Measurements from ENCODE around the gene C16orf82. TPM values are rescaled to one million over a fixed set of nuclear protein-coding genes. Genes with fewer than 3 reads are reported as not detected.

Gene C16orf82
- total RNA-seq (2011; cell fraction: chromatin; rRNA removed; ENCODE audit: low replicate concordance) = not detected in 2 replicates
- total RNA-seq (2011; cell fraction: nucleolus; rRNA removed) = not detected in 2 replicates
- total RNA-seq (2011; cell fraction: nucleoplasm; rRNA removed) = not detected in 2 replicates
- total RNA-seq (2014; rRNA removed) = not detected in 2 replicates
- total RNA-seq (2014; rRNA removed; fragmentation: Illumina TruSeq; extraction: Trizol) = not detected in 2 replicates
- not detected in 2 replicates for total RNA-seq (2015; rRNA removed; fragmentation: Illumina TruSeq; extraction: Trizol)
- total RNA-seq (2021) = not detected in 2 replicates
- polyA plus RNA-seq (2011; rRNA removed) = not detected in 2 replicates
- polyA plus RNA-seq (2011; cell fraction: cytosol; rRNA removed) = not detected in 2 replicates
- not detected in 2 replicates for polyA plus RNA-seq (2011; cell fraction: nucleus; rRNA removed)
- not detected in 2 replicates for polyA plus RNA-seq (2012)
- polyA plus RNA-seq (2014; fragmentation: Illumina TruSeq; extraction: Trizol) = not detected in 2 replicates
- polyA plus RNA-seq (2014; fragmentation: Nextera tagmentation; extraction: Ambion mirVana) = not detected
- not detected in 2 replicates for polyA plus RNA-seq (2014; rRNA removed)
- not detected in 2 replicates for polyA minus RNA-seq (2011; rRNA and poly(A)+ RNA removed)
- not detected in 2 replicates for polyA minus RNA-seq (2011; cell fraction: cytosol; rRNA and poly(A)+ RNA removed)
- not detected in 2 replicates for polyA minus RNA-seq (2011; cell fraction: nucleus; rRNA and poly(A)+ RNA removed)
- Bru-seq, nascent RNA = not detected
- not detected for BruChase-seq, experiment 1, labeled RNA remaining after a 2-hour chase
- BruChase-seq, experiment 2, labeled RNA remaining after a 6-hour chase = not detected
- long read RNA-seq, experiment 1 = 0 reads
- long read RNA-seq, experiment 2 = 0 reads
- long read RNA-seq, experiment 3 = 0 reads

GRCh38 chr16:27066668-27067537 is at the start of gene C16orf82:
Gene C16orf82 (plus strand): TSS chr16:27066927.
- H3K27me3 ChIP-seq (ENCODE audit: control insufficient read depth in 2 of 2, insufficient read depth in 2 of 2, low read length in 2 of 2) = peaks cover 10 to 51% of the 10 kb centered on the region in 2 experiments; a peak in 4 of 5 replicates
- intact Hi-C loops (cut with micrococcal nuclease) = no loop called here
- H3K9me3 ChIP-seq (replicated peaks; ENCODE audit: control insufficient read depth, insufficient read depth, low read depth, low read length) = no peaks in the 10 kb centered on the region
- H3K9ac ChIP-seq (ENCODE audit: insufficient read depth in 1 of 2, low read depth in 2 of 2, low read length in 2 of 2) = no peak within 1 kb of the TSS
- no peak for FAIRE-seq
- H3K4me3 ChIP-seq = no peak within 1 kb of the TSS
- H3K79me2 ChIP-seq (ENCODE audit: control insufficient read depth, insufficient read depth, low read length) = no peaks in the 10 kb centered on the region
- BruUV-seq (replicated peaks) = no TSS peak
- no peaks in the 10 kb centered on the region for H4K20me1 ChIP-seq (replicated peaks; ENCODE audit: control insufficient read depth, insufficient read depth, low read length)
- H3K27ac ChIP-seq (ENCODE audit: extremely low read depth, low read depth, low read length) = no peak within 1 kb of the TSS
- ChIA-PET CTCF (ENCODE audit: low intra/inter-chr PET ratio) (no interaction called here), POLR2A (no interaction called here)
- no peak within 1 kb of the TSS for H2AFZ ChIP-seq (ENCODE audit: low read depth, low read length)
- 5% methylated on average over 22 of the region's 22 CpGs for WGBS (ENCODE audit: insufficient coverage, low coverage, missing lambda C conversion rate)
- ATAC-seq = no peak
- peaks cover 0 to 6% of the 10 kb centered on the region in 2 experiments; a peak in 1 of 5 replicates for H3K4me1 ChIP-seq (replicated peaks in 1 of 2; ENCODE audit: control insufficient read depth in 2 of 2, insufficient read depth in 2 of 2, low read length in 2 of 2)
- no peak for DNase-seq (ENCODE audit: extremely low read depth in 1 of 4, low spot score in 3 of 4)
- no peaks in the 10 kb centered on the region for H3K36me3 ChIP-seq (ENCODE audit: control insufficient read depth, insufficient read depth, low read length)
- TF ChIP-seq PHTF2 (CRISPR knock-in tag; IDR thresholded peaks at IDR 0.05) = no peak
- TF ChIP-seq ZNF23 (CRISPR knock-in tag; IDR thresholded peaks at IDR 0.05) = no peak
- TF ChIP-seq RAD21 (CRISPR knock-in tag; conservative IDR thresholded peaks at IDR 0.05 in 1 of 2, IDR thresholded peaks at IDR 0.05 in 1 of 2) = no peak
- TF ChIP-seq RFX1 (IDR thresholded peaks at IDR 0.05) = peak; percentile 24; the same call in 1 of the 2 replicates
- TF ChIP-seq BCOR (IDR thresholded peaks at IDR 0.05) = no peak
- no peak for TF ChIP-seq ESRRA (IDR thresholded peaks at IDR 0.05; ENCODE audit: borderline replicate concordance, low read depth)
- H3K4me2 ChIP-seq (ENCODE audit: insufficient read depth, low read length) = no peak within 1 kb of the TSS
- in situ Hi-C loops (cut with MboI) = no loop called here
- no peaks in the 10 kb centered on the region for H3K9me1 ChIP-seq (ENCODE audit: control insufficient read depth, insufficient read depth, low read length)
